AG09319 (cell line): Measurements from ENCODE around the gene AUP1.

ENCODE experiments used
- DNase-seq: peaks from one replicate; pipeline ENCODE4 v3.0.0-alpha.2; 2010; ENCODE audit warnings: low read depth; ENCODE audit errors: extremely low read depth
- TF ChIP-seq, protein P1 (sequence below): IDR thresholded peaks from 2 replicates; pipeline ENCODE4 v1.5.1; 2011; ENCODE audit warnings: low read depth, mild to moderate bottlenecking, inconsistent platforms, low read length, moderate library complexity

Gene AUP1

GRCh38 chr2:74540291-74540690 is 10.8 kb upstream of the AUP1 start:
- no peak for DNase-seq

DNA sequence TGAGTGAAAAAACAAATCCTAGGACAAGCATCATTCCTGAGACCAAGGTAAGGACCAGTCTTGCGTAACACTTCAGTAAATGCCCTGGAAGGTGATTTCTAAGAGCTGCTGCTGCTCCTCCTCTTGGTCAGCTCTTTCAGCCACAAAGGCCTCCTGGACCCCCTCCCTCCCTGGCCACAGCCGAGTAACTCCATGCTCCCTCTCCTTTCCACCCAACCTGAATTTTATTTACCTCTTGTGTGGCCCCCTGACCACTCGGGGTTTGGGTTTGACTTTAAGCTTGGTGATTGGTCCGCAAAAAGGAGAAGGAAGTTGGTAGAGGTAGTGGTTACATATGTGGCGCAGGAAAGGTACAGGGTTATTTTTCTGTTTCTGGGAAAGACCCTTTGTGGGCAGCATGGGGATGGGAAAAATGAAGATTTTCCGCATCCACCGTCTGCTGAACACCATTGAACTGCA is 9.4 kb upstream of the AUP1 start:
- no peak for DNase-seq
- TF ChIP-seq, protein P1, sequence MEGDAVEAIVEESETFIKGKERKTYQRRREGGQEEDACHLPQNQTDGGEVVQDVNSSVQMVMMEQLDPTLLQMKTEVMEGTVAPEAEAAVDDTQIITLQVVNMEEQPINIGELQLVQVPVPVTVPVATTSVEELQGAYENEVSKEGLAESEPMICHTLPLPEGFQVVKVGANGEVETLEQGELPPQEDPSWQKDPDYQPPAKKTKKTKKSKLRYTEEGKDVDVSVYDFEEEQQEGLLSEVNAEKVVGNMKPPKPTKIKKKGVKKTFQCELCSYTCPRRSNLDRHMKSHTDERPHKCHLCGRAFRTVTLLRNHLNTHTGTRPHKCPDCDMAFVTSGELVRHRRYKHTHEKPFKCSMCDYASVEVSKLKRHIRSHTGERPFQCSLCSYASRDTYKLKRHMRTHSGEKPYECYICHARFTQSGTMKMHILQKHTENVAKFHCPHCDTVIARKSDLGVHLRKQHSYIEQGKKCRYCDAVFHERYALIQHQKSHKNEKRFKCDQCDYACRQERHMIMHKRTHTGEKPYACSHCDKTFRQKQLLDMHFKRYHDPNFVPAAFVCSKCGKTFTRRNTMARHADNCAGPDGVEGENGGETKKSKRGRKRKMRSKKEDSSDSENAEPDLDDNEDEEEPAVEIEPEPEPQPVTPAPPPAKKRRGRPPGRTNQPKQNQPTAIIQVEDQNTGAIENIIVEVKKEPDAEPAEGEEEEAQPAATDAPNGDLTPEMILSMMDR: no peak

More at GRCh38 chr2:74540291-74540690, 10.8 kb upstream of the AUP1 start:
- TF ChIP-seq, protein P1: no peak

GRCh38 chr2:74537140-74537539 is 7.6 kb upstream of the AUP1 start:
- TF ChIP-seq, protein P1: no peak
- DNase-seq: no peak

GRCh38 chr2:74536166-74536950 is 6.9 kb upstream of the AUP1 start:
- TF ChIP-seq, protein P1: no peak
- no peak for DNase-seq

- TF ChIP-seq, protein P1: no peak
- no peak for DNase-seq
Observed at GRCh38 chr2:74535440-74535965, 6.0 kb upstream of the AUP1 start.

DNA sequence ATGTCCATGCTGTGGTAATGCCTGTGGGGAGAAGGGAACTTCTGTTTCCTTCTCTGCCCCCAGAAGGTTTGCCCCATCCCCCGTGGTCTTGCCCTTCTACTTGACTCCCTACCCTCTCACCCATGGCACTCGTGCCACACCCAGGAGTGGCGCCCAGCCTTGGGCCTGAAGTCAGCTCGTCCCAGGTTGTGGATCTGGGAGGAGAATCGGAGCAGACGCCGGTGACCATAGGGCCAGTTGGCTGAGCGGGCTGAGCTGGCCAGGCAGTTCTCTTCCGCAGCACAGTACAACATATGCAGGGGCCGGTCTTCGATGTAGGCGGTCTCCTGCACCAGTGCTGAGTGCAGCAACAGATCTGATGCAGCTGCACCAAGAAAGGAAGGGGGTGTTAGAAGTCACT is 4.9 kb upstream of the AUP1 start:
- no peak for DNase-seq
- TF ChIP-seq, protein P1: no peak

DNA sequence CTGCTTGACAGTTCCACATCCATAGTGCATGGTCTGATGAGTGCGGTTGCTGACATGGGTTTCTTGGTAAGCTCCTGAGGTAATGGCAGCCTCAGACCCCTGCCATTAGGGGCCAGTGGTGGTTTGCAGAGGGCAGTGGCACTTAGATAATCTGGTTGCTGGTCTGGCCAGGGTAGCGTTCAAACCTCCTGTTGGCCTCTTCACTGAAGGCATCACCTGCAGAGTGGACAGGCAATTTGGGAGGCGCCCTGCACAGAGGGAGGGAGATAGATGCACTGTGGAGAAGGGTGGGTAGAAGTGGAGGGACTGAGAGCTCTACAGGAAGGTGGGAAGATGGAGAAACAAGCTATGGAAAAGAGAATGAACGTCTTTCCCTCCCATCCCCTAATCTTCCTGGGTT is 4.0 kb upstream of the AUP1 start:
- no peak for DNase-seq
- TF ChIP-seq, protein P1: no peak
